ENCODE results near the gene SNED1.

SNED1 gene

DNA sequence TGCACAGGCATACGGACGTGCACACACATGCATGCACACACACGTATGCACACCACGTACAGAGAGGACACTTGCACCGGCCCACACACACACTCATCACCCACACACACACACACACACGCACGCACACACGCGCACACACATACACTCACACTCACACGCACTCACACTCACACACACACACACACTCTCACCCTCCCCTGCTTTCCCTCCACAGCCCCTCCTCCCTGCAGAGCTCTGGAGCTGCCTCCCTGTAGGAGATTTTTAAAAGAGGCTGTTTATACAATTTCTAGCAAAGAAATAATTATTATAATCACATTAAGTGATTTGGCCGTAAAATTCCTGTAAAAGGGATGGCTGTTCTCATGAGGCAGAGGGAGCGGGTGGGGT lies 36.5 kb upstream of the SNED1 start:
- no peak for DNase-seq (ENCODE audit: low read depth)
- no peak overlapping the region for H3K4me3 ChIP-seq (ENCODE audit: low read depth, low read length)
- TF ChIP-seq, protein P1, sequence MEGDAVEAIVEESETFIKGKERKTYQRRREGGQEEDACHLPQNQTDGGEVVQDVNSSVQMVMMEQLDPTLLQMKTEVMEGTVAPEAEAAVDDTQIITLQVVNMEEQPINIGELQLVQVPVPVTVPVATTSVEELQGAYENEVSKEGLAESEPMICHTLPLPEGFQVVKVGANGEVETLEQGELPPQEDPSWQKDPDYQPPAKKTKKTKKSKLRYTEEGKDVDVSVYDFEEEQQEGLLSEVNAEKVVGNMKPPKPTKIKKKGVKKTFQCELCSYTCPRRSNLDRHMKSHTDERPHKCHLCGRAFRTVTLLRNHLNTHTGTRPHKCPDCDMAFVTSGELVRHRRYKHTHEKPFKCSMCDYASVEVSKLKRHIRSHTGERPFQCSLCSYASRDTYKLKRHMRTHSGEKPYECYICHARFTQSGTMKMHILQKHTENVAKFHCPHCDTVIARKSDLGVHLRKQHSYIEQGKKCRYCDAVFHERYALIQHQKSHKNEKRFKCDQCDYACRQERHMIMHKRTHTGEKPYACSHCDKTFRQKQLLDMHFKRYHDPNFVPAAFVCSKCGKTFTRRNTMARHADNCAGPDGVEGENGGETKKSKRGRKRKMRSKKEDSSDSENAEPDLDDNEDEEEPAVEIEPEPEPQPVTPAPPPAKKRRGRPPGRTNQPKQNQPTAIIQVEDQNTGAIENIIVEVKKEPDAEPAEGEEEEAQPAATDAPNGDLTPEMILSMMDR (IDR thresholded peaks at IDR 0.05; ENCODE audit: control insufficient read depth, extremely low read depth, insufficient read depth), result no peak

DNA sequence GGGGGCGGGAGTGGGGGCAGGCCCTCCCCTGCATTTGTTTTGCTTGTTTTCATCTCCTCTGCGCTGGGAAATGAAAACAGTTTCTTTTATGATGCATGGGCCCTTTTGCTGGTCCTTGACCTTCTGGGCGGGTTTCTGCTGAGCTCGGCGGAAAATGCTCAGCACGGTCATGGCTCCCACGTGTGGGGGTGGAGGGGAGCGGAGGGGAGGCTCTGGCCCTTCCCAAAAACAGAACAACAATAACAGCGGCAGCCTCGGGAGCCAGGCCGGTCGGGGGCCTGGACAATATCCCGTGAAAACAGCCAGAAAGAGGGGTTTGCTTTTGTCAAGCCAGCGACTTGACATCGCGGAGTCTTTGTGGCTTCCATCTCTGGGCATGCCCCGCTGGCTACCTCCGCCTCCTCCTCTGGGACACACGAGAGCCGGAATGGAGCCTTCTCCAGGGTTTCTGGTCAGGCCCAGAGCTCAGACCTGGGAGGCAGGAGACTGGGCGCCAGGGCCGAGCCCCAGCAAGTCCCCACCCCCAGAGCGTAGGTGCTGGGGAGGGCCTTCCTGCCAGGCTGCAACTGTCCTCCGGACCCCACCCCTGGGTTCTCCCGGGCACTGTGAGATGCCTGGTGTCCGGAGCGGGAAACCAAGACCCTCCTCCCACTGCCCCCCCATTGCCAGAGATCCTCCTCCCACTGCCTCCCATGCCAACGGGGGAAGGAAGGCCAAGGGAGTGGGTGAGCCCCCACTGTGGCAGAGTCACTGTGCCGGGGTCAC lies 35.9 kb upstream of the SNED1 start:
- no peak overlapping the region for H3K4me3 ChIP-seq (ENCODE audit: low read depth, low read length)

GRCh38 chr2:240963065-240963867 lies 35.2 kb upstream of the SNED1 start:
- TF ChIP-seq, protein P1 (IDR thresholded peaks at IDR 0.05; ENCODE audit: control insufficient read depth, extremely low read depth, insufficient read depth), result no peak

More for the DNA sequence above, 35.9 kb upstream of the SNED1 start:
- TF ChIP-seq, protein P1 (IDR thresholded peaks at IDR 0.05; ENCODE audit: control insufficient read depth, extremely low read depth, insufficient read depth), result no peak
- no peak for DNase-seq (ENCODE audit: low read depth)

DNA sequence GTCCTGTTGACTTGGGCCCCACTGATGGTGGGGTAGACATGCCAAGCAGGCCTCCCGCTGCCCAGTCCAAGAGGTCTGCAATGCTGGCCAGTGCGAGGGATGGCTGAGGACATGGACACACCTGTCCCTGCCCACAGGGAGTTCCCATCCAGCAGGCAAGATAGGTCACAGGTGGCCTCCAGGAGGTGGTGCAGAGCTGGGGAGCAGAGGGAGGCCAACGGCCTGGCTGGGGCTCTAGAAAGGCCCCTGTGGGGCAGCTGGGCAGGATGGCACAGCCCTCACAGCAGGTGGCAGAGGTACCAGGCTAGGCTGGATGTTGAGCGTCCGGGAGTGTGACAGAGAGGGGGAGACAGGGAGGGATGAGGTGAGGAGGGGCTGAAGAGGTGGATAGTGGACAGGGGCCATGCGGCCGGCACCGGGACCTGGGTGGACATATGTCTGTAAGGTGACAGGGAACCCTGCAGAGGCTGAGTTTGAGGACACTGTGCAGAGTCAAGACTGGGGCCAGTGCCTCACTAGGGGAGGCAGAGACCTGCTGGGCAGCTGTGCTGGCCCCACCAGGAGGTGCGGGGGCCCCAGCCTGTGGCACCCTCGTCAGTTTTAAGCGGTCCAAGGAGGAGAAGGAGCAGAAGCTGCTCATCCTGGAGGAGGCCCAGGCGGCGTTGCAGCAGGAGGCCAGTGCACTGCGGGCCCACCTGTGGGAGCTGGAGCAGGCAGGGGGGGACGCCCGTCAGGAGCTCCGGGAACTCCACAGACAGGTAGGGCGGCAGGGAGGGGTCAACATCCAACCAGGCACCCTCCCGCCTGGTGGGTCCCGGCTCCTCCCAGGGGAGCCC lies 34.3 kb upstream of the SNED1 start:
- TF ChIP-seq, protein P1 (IDR thresholded peaks at IDR 0.05; ENCODE audit: control insufficient read depth, extremely low read depth, insufficient read depth), result no peak
- DNase-seq (ENCODE audit: low read depth), result no peak
- H3K4me3 ChIP-seq (ENCODE audit: low read depth, low read length), result no peak overlapping the region

More at GRCh38 chr2:240963065-240963867, 35.2 kb upstream of the SNED1 start:
- H3K4me3 ChIP-seq (ENCODE audit: low read depth, low read length), result no peak overlapping the region
- no peak for DNase-seq (ENCODE audit: low read depth)

- TF ChIP-seq, protein P1 (IDR thresholded peaks at IDR 0.05; ENCODE audit: control insufficient read depth, extremely low read depth, insufficient read depth), result no peak
- DNase-seq (ENCODE audit: low read depth), result no peak
- H3K4me3 ChIP-seq (ENCODE audit: low read depth, low read length), result no peak overlapping the region
Measured at GRCh38 chr2:240964704-240965295, 33.6 kb upstream of the SNED1 start.

GRCh38 chr2:240965296-240965904 lies 33.0 kb upstream of the SNED1 start:
- TF ChIP-seq, protein P1 (IDR thresholded peaks at IDR 0.05; ENCODE audit: control insufficient read depth, extremely low read depth, insufficient read depth), result no peak
- no peak overlapping the region for H3K4me3 ChIP-seq (ENCODE audit: low read depth, low read length)
- no peak for DNase-seq (ENCODE audit: low read depth)
